Coronary artery (tissue), 2 donors: ENCODE results near the gene FAM149B1.

ENCODE experiments used
- DNase-seq: peaks from one replicate; pipeline ENCODE4 v3.0.0-alpha.2; 2017; ENCODE audit warnings: low spot score
- H3K27ac ChIP-seq, 2 donors: fragments of 200-600 bp; sonication (generic); one replicate each; pipeline ENCODE4 v1.5.1; 2016 to 2019
- H3K4me3 ChIP-seq: fragments of 200-600 bp; sonication (generic); 2 replicates; pipeline ENCODE4 v1.5.1; 2016; ENCODE audit warnings: mild to moderate bottlenecking, moderate library complexity
- CTCF ChIP-seq: fragments of 200-600 bp; sonication (generic); IDR thresholded peaks from one replicate; pipeline ENCODE4 v1.5.1; 2019; ENCODE audit warnings: antibody characterized with exemption

FAM149B1 gene

DNA sequence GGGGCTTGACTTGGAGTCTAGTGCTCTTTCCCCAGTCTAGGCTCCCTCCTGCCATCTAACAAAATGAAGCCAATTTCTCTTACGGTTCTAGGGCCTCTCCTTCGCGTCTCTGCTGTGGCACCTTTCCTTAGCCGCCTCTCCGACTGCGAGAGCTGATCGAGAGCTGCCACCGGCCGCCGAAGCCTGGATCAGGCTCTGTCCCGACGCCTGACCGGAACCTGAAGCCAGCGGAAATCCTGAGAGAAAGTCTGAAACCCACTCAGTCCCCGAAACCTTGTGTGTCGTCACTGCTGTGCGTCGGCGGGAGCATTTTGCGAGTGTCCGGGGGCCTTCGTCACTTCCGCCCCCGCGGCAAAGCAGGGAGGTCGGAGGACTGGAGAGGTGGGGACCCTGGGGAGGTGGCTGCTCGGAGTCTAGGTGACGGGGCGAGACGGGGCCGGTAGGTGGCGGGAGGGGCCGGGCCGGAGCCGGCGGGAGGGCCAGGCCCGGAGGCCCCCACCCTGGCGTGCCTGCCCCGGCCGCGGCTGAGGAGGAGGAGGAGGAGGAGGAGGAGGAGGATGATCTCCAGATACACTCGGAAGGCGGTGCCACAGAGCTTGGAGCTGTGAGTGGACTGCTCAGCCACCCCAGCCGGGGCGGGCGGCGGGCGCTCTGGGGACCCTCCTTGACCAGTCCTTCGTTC, at the start of gene FAM149B1, which contains the start of gene ECD:
FAM149B1 (plus strand) TSS at position 337 of the 682 bp plus-strand sequence; CDS start at position 558, 221 bp downstream.
ECD (minus strand) TSS at position 226 of the 682 bp plus-strand sequence. CDS start 4,071 bp downstream, outside the sequence.
- TF ChIP-seq CTCF, result no peak
- peak within 1 kb of the TSS; percentile 96 for H3K4me3 ChIP-seq
- H3K27ac ChIP-seq, result peak within 1 kb of the TSS; percentile 96 to 98
- peak; percentile 96 for DNase-seq

- no peak for DNase-seq
- TF ChIP-seq CTCF, result no peak
- Histone ChIP-seq H3K27ac (no peak overlapping the region), H3K4me3 (no peak overlapping the region)
These were observed 48.5 kb upstream of the FAM149B1 start for GRCh38 chr10:73119457-73119856.

GRCh38 chr10:73119952-73120351, 48.0 kb upstream of the FAM149B1 start:
- H3K4me3 ChIP-seq, result no peak overlapping the region
- no peak overlapping the region for H3K27ac ChIP-seq
- TF ChIP-seq CTCF, result no peak
- no peak for DNase-seq

- Histone ChIP-seq H3K27ac (no peak overlapping the region), H3K4me3 (no peak overlapping the region)
- no peak for TF ChIP-seq CTCF
- no peak for DNase-seq
These were observed 41.6 kb upstream of the FAM149B1 start for GRCh38 chr10:73126343-73126742.

GRCh38 chr10:73131301-73131700, 36.6 kb upstream of the FAM149B1 start:
- Histone ChIP-seq H3K4me3 (no peak overlapping the region), H3K27ac (no peak overlapping the region)
- no peak for DNase-seq
- no peak for TF ChIP-seq CTCF

DNA sequence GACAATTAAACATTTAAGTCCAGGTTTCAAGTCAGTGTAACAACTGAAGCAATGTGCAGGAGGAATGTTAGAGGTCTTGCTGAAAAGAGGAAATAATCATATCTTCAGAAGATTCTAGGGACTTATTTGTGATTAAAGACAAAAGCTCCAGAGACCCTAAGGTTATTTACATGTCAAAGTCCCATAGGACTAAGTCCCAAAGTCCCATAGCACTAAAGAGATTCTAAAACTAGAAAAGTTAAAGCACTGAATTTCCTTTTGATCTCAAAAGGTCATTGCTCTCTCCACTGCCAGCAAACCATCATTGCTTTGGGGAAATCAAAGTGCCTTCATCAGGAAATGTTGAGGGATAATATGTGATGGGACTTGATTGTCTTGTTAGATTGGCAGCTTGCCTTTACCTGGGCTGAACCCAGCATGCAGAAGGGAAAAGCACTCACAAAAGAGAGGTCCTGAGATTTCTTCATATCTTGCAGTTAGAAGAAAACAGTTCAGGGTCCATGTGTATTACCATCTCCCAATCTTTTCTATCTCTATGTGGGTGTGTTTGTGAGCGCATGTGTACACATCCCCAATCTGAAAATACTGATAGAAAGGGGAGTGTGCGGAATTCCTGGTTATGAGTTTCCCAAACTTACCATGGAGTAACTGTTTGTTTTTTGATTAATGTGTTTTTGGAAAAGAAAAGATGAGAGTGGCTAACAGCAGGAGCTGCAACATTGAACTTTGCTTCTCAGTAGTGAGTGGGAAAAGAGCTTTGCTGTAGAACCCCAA, 35.8 kb upstream of the FAM149B1 start:
- no peak overlapping the region for H3K27ac ChIP-seq
- no peak overlapping the region for H3K4me3 ChIP-seq
- no peak for DNase-seq
- no peak for TF ChIP-seq CTCF
